ENCODE results near the gene ZNF560.

The ZNF560 gene

DNA sequence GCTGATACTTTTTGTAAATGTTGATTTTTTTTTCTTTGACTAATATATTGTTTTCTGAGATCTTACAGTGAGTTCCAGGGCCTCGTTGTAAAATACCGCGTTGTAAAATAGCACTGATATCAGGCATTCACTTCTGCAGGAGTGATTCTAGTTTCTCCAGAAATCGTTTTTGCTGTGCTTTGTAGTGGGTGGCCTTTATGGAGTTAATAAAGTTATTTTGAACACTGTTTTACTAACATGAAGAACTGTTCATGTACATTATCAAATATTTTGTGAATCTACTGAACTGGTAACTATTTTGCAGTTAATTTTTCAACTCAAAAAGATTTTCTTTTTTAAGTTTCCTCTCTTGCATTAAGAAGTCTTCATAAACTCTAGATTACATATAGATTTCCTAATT is 62.1 kb downstream of the ZNF560 start:
- in situ Hi-C loops (cut with MboI; ENCODE audit: low sequenced_read_pairs), result no loop called here

DNA sequence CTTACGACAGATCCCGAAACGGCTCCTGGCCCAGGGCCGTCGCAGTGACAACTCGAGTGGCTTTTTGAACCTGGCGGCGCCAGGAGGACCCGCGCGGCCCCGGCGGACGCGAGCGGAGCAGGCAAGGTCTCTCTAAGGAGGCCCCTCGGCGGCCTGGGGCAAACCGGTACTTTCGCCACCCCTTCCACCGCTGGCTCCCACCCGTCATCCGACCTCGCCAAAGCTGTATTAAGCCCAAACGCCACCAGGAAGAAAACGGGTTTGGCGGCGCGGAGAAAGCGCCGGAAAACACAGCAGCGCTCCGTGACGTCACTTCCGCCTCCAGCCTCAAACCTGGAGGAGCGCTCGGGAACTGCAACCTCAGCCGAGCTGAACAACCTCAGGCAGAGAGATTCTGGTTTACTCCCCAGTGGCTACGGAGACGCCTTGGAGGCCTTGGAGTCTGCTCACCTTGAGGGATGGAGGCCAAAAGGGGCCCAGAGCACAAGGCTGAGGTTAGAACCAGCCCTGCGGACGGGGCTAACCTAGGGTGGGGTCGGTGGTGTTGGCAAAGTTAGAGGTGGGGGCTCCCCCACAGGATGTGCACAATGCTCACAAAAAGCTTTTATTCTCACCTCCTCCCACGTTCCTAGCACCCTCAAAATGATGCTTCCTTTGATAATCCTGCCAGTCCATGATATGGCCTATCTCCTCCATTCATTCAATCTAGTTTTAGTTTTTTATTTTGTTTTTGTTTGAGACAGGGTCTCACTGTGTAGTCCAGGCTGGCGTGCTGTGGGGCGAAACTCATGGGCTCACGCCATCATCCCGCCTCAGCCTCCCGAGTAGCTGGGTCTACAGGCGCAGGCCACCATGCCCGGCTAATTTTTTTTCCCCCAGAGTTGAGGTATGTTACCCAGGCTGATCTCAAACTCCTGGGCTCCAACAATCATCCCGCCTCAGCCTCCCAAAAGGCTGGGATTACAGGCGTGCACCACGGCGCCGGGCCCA is 62.8 kb downstream of the ZNF560 start, which contains the start of gene ZNF266:
ZNF266 (minus strand) TSS at position 295 of the 990 bp plus-strand sequence. CDS start 15,484 bp downstream, outside the sequence.
- in situ Hi-C loops (cut with MboI; ENCODE audit: low sequenced_read_pairs), result no loop called here

DNA sequence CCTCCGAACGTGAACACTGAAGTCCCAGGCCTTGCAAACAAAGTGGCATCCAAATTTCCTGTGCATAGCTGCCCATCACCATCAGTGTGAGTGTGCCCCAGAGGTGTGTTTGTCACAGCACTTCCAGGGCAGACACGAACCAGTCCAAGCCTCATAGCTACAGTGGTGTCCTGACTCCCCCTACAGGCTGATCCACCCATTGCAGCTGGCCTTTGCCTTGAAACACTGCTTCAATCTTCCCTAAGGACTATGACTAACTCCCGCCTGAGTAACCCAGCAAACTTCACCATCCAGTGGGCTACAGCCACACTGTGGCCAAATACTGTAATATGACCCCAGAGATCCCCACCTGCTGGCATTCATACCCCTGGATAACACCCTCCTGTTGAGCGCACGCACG is 66.9 kb downstream of the ZNF560 start:
- in situ Hi-C loops (cut with MboI; ENCODE audit: low sequenced_read_pairs), result no loop called here

DNA sequence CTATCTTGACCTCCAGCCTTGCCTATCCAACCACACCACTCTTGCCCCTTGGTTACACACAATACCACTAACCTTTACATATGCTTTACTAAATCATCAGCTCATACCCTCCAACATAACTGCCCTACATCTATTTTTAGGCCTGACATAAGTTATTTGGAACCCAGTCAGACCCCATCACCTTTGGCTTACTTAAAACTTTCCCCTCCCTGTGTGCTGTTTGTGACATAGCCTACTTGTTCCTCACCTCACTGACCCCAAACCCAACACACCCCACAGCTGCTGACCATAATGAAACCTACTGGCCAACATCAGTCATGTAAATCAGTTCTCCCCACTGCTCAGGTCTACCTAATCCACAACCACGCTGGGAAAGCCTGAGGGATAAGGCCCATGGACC is 68.0 kb downstream of the ZNF560 start:
- in situ Hi-C loops (cut with MboI; ENCODE audit: low sequenced_read_pairs), result no loop called here

DNA sequence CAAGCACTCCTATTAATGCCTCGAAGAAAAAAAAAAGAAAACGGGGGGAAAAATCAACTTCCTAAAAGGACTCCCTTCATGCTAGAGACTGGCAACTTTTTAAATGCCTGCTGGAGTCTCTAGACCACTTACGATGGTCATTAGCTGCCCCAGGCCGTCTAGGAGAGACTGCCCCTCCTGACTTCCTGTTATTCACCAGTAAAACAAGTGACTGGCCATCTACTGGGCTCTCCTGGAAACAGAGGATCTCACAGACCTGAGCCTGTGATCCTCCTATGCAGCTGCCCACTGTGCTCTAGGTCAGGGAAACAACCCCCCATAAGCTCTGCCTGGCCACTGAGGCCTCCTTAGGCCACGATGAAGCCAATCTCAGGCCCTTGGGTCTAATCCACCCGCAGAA is 70.5 kb downstream of the ZNF560 start:
- in situ Hi-C loops (cut with MboI; ENCODE audit: low sequenced_read_pairs), result no loop called here
